PC-9 (cell line): ENCODE measurements around the gene OTUD7B. TPM values are rescaled to one million over a fixed set of nuclear protein-coding genes. Genes with fewer than 3 reads are reported as not detected.

Experiments
- BruUV-seq: library from RNA; stranded (reverse); fragments of 400-500 nt; replicated peaks from 2 replicates; lab custom pipeline; 2021; lab: Mats Ljungman, UMichigan
- CTCF ChIA-PET: fragments of 300-600 bp; sonication (Branson Sonifier 250); formaldehyde crosslinking; loops from one replicate; lab custom pipeline; 2022; ENCODE audit warnings: antibody characterized with exemption; lab: Charles Lee
- POLR2A ChIA-PET: fragments of 300-600 bp; sonication (Branson Sonifier 250); formaldehyde crosslinking; loops from one replicate; lab custom pipeline; 2022; ENCODE audit warnings: antibody characterized with exemption; ENCODE audit not compliant: unreplicated experiment; lab: Charles Lee
- DNase-seq, 2 experiments: peaks; one replicate each; pipeline versions ENCODE4 v3.0.0 to v3.0.0-alpha.2; 2015 to 2022; ENCODE audit warnings: mixed read lengths in 1 of 2
- H2AFZ ChIP-seq: fragments of 200-600 bp; sonication (generic); 2 replicates; pipeline ENCODE4 v1.8.1; 2017; ENCODE audit warnings: antibody characterized with exemption
- H3F3A ChIP-seq: fragments of 200-600 bp; sonication (generic); 2 replicates; pipeline ENCODE4 v1.8.1; 2017; ENCODE audit warnings: antibody characterized with exemption, mild to moderate bottlenecking, low read depth; ENCODE audit not compliant: insufficient read depth
- H3K27ac ChIP-seq: fragments of 200-600 bp; sonication (generic); 2 replicates; pipeline ENCODE4 v1.6.1; 2016; ENCODE audit warnings: mixed run types
- H3K27me3 ChIP-seq: fragments of 200-600 bp; sonication (generic); 2 replicates; pipeline ENCODE4 v1.6.1; 2016; ENCODE audit warnings: low read depth, mixed run types; ENCODE audit not compliant: insufficient read depth
- H3K36me3 ChIP-seq: fragments of 200-600 bp; sonication (generic); 2 replicates; pipeline ENCODE4 v1.6.1; 2016; ENCODE audit warnings: low read depth, mixed run types
- H3K4me1 ChIP-seq: fragments of 200-600 bp; sonication (generic); replicated peaks from 2 replicates; pipeline ENCODE4 v1.6.1; 2016; ENCODE audit warnings: mixed run types; ENCODE audit not compliant: insufficient read depth
- H3K4me2 ChIP-seq: fragments of 200-600 bp; sonication (generic); 2 replicates; pipeline ENCODE4 v1.6.1; 2017; ENCODE audit warnings: mixed run types
- H3K4me3 ChIP-seq: fragments of 200-600 bp; sonication (generic); 2 replicates; pipeline ENCODE4 v1.6.1; 2016; ENCODE audit warnings: mixed run types
- H3K79me2 ChIP-seq: fragments of 200-600 bp; sonication (generic); 2 replicates; pipeline ENCODE4 v1.6.1; 2017; ENCODE audit warnings: low read depth, mixed run types
- H3K9me2 ChIP-seq: fragments of 200-600 bp; sonication (generic); 2 replicates; pipeline ENCODE4 v1.8.1; 2017; ENCODE audit warnings: mild to moderate bottlenecking; ENCODE audit not compliant: insufficient read depth
- H3K9me3 ChIP-seq: fragments of 200-600 bp; sonication (generic); 2 replicates; pipeline ENCODE4 v1.8.1; 2016; ENCODE audit warnings: low read depth; ENCODE audit not compliant: insufficient read depth
- H4K20me1 ChIP-seq: fragments of 200-600 bp; sonication (generic); 2 replicates; pipeline ENCODE4 v1.8.1; 2017; ENCODE audit not compliant: insufficient read depth
- EZH2 ChIP-seq: fragments of 200-600 bp; sonication (generic); IDR thresholded peaks from 2 replicates; pipeline ENCODE4 v1.8.0; 2017; ENCODE audit warnings: antibody characterized with exemption, low read depth
- intact Hi-C: fragments of 100-400 bp; cut with micrococcal nuclease; formaldehyde crosslinking; loops from one replicate; pipeline ENCODE4 v1.10.0; 2022; ENCODE audit not compliant: unreplicated experiment
- total RNA-seq: library from RNA; stranded (reverse); gene quantifications from 2 replicates; pipeline ENCODE4 v1.2.3, GENCODE V29; 2021
- TF ChIP-seq, protein P1 (sequence below): fragments of 200-600 bp; sonication (generic); conservative IDR thresholded peaks from 2 replicates; pipeline ENCODE4 v1.6.1; 2017; ENCODE audit warnings: mixed run types, antibody characterized with exemption, mild to moderate bottlenecking, moderate library complexity

OTUD7B gene
- total RNA-seq, 1 experiment from 2014 or later: 30.2 TPM

DNA sequence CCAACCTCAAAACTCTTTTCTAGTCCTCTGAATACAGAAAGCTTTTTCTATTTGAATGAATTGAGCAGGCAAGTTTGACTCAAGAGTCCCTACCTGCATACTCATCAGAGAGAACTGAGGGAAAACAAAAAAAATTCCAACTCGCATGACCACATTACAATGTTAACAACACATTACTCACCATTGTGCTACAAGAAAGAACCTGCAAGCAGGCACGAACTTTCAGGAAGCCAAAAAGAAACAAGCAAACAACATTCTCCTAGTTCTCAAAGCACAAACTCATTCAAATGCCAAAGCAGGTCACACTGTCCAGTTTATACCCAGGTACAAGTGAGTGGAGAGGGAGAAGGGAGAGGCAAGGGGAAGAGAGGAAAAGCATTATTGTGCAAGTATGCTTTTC is 14.6 kb downstream of the OTUD7B start:
- no TSS peak for BruUV-seq
- peaks cover 28% of the 10 kb centered on the region for H3K4me1 ChIP-seq
- TF ChIP-seq, protein P1, sequence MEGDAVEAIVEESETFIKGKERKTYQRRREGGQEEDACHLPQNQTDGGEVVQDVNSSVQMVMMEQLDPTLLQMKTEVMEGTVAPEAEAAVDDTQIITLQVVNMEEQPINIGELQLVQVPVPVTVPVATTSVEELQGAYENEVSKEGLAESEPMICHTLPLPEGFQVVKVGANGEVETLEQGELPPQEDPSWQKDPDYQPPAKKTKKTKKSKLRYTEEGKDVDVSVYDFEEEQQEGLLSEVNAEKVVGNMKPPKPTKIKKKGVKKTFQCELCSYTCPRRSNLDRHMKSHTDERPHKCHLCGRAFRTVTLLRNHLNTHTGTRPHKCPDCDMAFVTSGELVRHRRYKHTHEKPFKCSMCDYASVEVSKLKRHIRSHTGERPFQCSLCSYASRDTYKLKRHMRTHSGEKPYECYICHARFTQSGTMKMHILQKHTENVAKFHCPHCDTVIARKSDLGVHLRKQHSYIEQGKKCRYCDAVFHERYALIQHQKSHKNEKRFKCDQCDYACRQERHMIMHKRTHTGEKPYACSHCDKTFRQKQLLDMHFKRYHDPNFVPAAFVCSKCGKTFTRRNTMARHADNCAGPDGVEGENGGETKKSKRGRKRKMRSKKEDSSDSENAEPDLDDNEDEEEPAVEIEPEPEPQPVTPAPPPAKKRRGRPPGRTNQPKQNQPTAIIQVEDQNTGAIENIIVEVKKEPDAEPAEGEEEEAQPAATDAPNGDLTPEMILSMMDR: no peak
- TF ChIP-seq EZH2: no peak
- H3F3A ChIP-seq: peaks cover 28% of the 10 kb centered on the region
- peaks cover 23% of the 10 kb centered on the region for H4K20me1 ChIP-seq
- ChIA-PET CTCF (no interaction called here), POLR2A (interaction anchor here (0.6 kb wide), 1 partner anchor 46 kb away, joined by 4 read pairs; no protein-coding TSS in a partner anchor)
- peak overlapping the region; percentile 64 for H3K27ac ChIP-seq
- no peak overlapping the region for H2AFZ ChIP-seq
- H3K27me3 ChIP-seq: no peaks in the 10 kb centered on the region
- H3K4me3 ChIP-seq: no peak overlapping the region
- H3K4me2 ChIP-seq: peak overlapping the region; percentile 54
- intact Hi-C loops: no loop called here
- peak; percentile 20 to 85 for DNase-seq
- H3K36me3 ChIP-seq: peaks cover 23% of the 10 kb centered on the region; the same call in 1 of the 2 replicates
- no peaks in the 10 kb centered on the region for H3K9me2 ChIP-seq
- H3K79me2 ChIP-seq: peaks cover 76% of the 10 kb centered on the region
- no peaks in the 10 kb centered on the region for H3K9me3 ChIP-seq

DNA sequence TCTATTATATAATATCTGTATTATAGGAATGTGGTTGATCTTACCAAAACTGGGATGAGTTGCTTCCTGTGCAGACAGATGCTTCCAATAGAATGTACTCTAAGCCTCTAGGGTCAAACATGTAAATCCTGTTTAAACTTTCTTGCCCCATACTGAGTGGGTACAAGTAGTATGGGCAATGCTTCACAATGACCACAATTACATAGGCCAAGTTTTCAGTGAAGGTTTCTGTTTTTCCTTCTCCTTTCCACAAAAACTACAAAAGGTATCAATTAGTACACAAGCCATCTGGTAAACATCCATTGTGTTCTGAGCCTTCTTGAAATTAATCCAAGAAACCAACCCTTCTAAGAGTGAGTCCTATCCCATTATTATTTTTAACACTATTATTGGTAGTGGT is 16.8 kb downstream of the OTUD7B start:
- DNase-seq: no peak
- Histone ChIP-seq H3K79me2 (peaks cover 75% of the 10 kb centered on the region), H2AFZ (no peak overlapping the region), H3K27me3 (no peaks in the 10 kb centered on the region), H3K36me3 (peaks cover 10% of the 10 kb centered on the region; the same call in 1 of the 2 replicates), H3K4me2 (no peak overlapping the region), H3F3A (peaks cover 28% of the 10 kb centered on the region), H3K27ac (no peak overlapping the region), H3K9me3 (no peaks in the 10 kb centered on the region), H3K4me3 (no peak overlapping the region), H3K4me1 (peaks cover 28% of the 10 kb centered on the region), H3K9me2 (no peaks in the 10 kb centered on the region), H4K20me1 (peaks cover 23% of the 10 kb centered on the region)
- CTCF ChIA-PET: no interaction called here
- POLR2A ChIA-PET: no interaction called here
- no peak for TF ChIP-seq EZH2
- TF ChIP-seq, protein P1: no peak
- intact Hi-C loops: no loop called here
- BruUV-seq: no TSS peak

DNA sequence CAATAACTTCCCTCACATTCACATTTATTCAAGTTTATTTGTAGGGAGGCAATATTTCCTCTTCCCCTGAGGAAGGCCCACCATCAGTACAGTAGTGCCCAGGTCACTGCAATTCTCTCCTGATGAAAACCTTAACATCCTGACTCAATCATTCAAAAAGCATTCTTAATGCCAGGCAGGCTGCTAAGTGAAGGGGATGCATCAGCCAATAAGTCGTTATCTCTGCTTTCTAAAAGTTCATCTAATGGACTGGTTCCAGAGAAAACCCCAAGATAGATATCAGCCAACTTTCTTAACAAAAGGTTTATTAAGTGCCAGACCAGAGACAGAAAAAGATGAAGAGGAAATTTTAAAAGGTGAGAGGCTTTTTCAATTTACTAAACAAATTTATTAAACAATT is 17.3 kb downstream of the OTUD7B start:
- Histone ChIP-seq H3F3A (peaks cover 28% of the 10 kb centered on the region), H3K27me3 (no peaks in the 10 kb centered on the region), H3K79me2 (peaks cover 77% of the 10 kb centered on the region), H3K27ac (no peak overlapping the region), H3K9me2 (no peaks in the 10 kb centered on the region), H3K36me3 (peaks cover 10% of the 10 kb centered on the region; the same call in 1 of the 2 replicates), H2AFZ (no peak overlapping the region), H4K20me1 (peaks cover 23% of the 10 kb centered on the region), H3K4me3 (no peak overlapping the region), H3K9me3 (no peaks in the 10 kb centered on the region), H3K4me2 (no peak overlapping the region), H3K4me1 (peaks cover 28% of the 10 kb centered on the region)
- TF ChIP-seq, protein P1: no peak
- no peak for TF ChIP-seq EZH2
- BruUV-seq: no TSS peak
- intact Hi-C loops: no loop called here
- no peak for DNase-seq
- CTCF ChIA-PET: no interaction called here
- POLR2A ChIA-PET: no interaction called here
